OCI-M2 (cell line): ENCODE measurements around the gene EHD4.

ENCODE experiments used
- DNase-seq: peaks from one replicate; lab custom pipeline; 2025; ENCODE audit not compliant: unreplicated experiment; lab: John Stamatoyannopoulos, UW

Gene EHD4

DNA sequence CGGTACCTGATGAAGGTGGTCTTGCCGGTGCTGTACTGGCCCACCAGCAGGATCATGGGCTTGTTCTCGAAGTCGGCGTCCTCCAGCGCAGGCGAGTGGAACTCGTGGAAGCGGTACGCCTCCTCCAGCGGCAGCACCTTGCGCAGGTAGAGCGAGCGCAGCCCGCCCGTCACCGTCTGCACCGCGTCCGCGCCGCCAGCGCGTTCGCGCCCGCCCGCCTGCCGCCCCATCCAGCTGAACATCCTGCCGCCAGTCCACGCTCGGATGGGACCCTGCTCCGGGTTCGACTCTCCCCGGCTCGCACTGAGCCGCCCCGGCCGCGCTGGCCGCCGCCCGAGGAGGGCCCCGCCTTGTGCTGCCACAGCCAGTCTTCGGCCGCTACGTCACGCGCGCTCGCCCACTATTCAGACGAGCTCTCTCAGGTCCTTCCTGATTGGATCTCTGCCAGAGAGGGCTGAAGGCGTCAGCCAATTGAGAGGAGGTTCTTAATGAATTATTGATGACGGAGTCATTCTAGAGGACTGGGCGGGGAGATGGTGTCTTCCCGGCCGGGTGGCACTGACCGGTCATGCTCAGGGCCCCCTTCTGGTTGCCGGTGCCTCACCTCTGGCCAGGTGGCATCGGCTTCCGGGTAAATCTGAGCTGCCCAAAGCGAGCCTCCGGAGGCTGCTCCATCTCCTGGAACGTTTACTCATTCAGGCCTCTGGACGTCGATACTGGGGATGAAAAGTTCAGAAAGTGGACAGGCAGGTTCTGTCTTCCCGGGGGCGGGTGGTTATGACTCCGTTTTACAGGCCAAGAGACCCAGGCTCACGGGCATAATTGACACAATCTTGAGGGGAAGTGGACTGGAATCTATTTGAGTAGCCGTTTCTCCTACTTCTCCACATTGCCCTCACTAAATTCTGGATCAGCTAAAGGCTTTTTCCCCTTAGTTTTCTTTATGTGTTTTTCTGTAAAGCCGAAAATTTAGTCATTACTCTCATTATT, at the start of gene EHD4:
TSS of gene EHD4 (minus strand) at position 305 of the 990 bp plus-strand sequence. CDS start at position 242, 63 bp downstream.
- peak; percentile 73 for DNase-seq

DNA sequence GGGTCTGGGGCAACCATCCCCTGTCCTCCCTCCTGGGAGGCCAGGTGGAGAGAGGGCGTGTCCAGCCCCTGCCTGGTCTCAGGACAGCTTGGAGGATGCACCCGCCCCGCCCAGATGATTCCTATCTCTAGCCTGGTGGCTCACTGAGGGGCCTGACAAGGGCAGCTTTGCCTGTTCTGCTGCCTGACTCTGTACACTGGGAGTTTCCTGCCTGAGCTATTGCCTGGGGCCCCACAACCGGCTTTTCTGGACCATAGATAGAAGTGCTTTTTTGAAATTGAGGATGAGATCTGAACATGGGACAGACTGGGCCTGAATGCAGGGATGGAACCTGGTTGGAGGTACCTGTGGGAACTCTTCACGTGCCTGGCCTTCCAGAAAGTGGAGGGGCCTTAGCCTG, 49.2 kb upstream of the EHD4 start:
- no peak for DNase-seq

DNA sequence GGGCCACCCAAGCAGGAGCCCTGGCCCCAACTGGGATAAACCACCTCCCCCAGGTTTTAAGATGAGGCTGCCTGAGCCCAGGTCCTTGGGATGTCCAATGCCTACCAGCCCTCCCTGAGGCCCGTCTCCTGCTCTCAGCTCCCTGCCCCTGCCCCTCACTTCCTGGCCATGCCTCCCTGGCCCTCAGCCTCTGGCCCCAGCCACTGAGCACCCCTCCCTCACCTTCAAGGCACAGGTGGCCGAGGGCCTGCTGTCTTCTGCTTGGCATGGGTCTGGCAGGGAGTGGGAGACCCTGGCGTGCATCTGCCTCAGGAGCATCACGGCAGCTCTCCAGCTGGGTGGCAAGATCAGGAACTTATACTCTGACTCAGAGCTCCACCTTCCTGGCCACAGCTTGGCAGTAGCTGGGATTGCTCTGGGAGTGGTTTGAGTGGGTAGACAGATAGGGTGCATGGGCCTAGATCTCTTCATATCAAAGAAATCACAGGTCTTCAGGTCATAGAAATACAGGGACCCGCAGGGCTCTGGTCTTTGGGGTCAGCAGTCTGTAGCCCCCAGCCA, 48.4 kb upstream of the EHD4 start, which contains the start of gene PLA2G4E:
TSS of gene PLA2G4E (minus strand) at position 330 of the 561 bp plus-strand sequence. CDS start at position 318, 12 bp downstream.
- DNase-seq = no peak

DNA sequence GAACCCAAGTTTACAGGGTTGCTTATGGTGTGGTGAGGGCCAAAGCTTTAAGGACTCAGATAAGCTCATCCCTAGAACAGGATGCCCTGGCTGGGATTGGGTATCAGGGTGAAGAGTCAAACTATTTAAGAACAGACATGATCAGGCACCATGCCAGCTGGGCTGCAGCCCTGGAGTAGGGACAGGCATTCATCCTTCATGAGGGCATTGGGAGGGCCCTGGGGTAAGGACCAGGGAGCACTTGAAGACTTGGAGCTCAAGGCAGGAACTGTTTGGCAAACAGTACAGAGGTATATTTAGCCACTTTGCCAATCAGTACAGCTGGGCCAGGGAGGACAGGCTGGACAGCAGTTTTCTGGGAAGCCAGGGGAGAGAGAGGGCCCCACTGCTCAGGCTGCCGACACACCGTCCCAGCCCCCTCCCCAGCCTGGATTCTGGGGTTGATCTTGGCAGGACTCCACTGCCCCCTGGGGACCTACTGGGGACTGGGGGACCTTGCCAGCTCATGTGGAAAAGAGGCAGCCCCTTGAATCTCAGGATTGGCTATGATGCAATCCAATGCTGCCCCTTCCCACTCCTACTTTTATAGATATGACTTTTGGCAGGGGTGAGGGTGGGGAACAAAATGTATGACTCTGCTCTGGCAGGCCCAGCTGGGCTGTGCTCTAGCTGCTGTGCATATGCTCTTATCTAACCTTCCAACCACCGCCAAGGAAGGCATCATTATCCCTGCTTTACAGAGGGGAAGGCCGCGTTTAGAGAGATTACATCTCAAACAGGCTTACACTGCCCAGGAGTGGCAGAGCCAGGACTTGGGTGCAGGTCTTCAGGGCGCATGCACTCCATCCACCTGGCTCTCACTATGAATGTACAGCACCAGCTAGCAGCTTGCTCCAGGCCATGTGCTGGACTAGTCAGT, 46.2 kb upstream of the EHD4 start:
- DNase-seq = no peak

DNA sequence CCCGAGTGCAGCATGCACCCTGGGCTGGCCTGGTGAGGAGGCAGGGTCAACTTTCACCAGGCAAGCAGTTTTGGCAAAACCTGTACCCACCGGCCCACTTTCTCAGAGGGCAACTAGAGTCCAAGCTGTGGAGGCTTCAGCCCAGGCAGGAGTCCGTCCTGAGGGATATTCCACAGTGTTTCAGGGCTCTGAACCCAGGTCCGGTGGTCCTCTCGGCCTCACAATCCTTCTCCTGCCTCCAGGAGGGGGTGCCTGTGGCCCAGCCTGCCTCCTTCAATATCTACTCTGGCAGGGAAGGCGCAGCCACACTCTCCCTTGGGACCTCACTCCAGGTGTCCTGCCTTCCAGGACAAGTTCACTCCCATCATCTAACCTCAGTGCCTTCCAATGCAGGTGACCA, 44.6 kb upstream of the EHD4 start:
- DNase-seq = no peak

DNA sequence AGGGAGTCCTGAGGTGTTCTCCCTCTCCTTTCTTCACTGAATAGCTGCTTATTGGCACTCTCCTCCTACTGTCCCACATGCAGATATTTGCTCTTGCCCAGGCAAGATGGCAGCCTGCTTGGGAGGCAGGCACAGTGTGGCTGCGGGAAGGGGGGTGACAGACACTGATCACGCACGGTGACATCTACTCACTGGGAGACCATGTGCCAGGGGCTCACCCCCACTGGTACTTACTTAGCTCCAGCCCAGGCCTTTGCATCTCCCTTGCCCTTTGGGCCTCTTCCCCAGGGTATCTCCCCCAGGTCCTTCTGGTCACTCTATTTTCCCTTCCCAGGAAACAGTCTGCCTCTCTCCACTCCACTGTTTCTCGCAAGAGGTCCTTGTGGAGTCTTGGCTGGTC, 42.0 kb upstream of the EHD4 start:
- DNase-seq = no peak

DNA sequence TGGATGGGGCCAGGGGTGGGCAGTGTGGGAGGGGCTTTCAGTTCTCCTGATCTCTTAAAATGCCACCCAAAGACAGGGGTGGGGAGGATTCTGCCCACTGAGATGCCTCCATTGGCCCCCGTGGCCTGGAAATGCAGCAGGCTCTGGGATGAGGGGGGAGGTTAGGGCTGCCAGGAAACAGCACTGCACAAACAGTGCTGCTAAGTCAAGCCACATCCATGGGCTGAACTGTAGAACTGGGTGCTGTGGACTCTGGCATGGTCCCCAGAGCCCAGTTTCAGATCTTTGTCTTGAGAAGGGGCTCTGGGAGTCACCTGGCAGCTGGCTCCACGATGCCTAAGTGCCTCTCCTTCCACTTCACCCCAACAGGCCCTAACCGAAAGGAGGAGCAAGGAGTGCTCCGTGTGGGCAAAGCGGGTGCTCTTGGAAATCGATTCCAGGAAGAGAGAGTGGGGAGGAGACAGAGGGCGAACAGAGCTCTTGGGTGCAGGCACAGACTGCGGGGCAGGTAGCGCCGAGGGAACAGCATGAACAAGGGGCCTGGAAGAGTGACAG, 40.6 kb upstream of the EHD4 start:
- no peak for DNase-seq

DNA sequence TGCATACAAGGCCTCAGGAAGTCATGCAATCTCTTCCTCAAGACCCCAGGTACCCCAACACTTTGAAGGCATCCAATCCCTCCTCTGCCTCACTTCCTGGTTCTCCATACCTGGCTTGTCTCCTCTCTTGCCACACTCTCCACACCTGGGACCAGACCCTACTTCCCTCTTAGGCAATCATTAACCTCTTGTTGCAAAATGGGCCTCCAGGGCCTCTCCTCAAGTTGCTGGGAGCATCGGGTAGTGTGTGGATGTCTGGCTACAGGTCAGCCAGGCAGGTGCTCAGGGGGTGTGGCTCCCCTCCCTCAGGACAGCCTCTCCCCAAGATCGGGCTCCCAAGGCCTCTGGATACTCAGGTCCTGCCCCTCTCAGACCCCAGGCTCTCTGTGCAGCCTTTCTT, 39.9 kb upstream of the EHD4 start:
- no peak for DNase-seq

DNA sequence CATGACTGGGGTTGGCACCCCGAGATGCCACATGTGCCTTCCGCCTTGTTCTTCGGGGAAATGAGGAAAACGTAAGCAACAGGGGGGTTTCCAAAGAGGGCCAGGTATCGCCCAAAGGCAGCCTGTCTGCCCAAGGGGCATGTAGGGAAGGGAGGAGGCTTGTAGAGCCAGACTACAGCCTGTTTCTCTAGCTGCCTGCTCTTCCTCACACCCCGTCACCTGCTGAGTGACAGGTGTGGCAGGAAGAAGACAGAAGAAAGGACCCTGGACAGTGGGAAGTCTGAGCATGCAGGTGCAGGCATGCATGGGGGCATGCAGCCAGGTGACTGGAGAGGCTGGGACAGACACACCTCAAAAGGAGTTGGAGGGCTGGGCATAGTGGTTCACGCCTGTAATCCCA, 38.7 kb upstream of the EHD4 start:
- no peak for DNase-seq

DNA sequence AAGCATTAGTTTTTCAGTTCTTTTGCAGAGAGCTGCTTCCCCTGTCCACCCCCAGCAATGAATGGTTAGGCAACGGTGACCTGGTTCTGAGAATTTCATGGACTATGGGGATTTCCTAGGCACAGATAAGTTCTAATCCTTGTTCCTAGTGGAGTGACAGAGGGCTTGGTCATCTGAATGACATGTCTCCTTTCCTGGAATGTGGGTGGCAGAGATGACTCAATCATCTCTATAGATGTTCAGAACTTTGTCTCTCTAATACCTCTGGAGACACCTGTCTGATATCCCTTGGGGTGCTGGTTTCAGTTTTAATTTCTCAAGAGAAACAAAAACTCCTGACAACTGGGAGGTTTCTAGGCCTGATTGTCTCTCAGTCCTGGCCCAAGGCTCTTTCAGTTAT, 38.1 kb upstream of the EHD4 start:
- no peak for DNase-seq

DNA sequence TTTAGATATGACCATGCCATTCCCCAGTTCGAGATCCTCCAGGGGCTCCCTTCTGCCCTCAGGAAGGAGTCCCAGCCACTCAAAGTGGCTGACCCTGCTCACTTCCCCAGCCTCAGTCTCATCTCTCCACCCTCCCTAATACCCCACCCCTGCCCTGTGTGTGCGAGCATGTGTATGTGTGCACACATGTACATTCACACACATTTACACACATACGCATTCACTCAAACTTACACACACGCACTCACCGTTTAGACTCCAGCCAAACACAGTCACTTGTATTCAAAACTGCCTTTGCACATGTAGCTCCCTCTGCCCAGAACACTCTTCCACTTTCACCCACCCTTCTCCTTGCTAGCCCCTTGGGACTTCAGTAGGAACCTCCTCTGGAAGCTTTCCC, 37.1 kb upstream of the EHD4 start:
- DNase-seq = no peak

DNA sequence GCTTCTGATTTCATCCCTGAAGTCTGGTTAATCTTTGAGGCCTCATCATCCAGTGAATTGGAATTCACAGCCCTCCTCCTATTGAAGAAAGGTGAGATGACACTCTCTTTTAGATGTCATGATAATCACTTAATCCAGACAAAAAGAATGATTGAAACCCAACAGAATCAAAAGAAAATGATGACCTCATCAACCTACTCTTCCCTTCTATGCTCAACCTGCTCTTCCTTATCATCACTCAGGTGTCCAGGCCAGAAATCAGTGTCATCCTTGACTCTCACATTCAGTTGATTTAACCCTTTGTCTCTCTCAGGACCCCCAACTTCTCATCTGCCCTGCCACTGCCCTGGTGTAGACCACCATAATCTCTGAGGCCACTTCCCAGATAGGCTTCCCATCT, 36.7 kb upstream of the EHD4 start:
- DNase-seq = no peak

DNA sequence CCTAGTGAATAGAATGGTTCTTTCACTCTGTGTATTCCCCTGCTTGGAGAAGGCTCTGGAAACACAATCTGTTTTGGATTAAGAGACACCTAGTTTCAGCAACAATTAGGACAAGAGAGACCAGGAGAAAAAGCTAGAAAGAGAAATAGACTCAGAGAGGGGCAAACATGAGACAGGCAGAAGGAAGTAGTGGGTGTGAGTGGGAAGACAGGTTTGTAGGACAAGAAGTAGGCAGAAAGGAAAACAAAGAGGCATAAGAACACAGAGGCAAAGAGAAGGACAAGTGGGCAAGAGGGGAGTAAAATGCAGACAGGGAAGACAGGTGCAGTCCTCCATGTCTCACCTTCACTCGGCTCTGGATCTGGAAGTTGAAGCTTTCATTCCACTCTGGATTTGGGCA, 35.0 kb upstream of the EHD4 start:
- DNase-seq = no peak

DNA sequence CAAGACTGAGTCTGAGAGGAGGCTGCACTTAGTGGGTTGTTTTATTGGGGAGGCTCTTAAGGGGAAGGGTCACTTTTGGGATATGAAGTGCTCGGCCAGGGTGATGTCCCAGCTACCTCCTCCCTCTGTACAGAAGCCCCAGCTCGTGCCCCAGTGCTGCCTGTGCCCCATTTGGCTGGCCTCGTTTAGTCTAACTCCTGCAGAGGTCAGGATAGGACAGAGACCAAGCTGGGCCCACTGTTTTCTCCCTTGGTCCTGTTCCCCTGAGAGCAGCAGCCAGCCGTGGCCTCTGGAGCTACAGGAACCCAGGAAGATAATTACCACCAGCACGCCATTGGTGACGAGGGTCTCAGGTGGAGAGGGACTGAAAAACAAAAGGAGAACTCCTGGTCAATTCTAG, 30.0 kb upstream of the EHD4 start:
- DNase-seq = no peak

DNA sequence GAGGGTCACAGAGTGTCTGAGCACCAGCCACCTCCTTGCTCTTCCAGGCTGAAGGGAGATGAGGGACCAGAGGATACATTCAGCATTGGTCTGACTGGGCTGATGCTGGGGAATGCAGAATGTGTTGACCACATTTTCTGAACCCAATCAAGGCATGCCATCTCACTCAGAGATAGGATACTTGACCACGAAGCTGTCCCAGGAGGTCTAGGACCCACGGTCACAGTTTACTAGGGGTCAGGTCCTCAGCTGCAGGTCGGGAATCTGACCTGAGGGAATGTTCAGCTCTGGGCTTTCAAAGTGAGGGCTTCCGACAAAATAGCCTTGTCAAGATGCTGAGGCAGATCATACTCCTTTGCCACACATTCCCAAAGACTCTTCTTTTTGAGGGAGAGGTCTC, 28.9 kb upstream of the EHD4 start:
- no peak for DNase-seq

DNA sequence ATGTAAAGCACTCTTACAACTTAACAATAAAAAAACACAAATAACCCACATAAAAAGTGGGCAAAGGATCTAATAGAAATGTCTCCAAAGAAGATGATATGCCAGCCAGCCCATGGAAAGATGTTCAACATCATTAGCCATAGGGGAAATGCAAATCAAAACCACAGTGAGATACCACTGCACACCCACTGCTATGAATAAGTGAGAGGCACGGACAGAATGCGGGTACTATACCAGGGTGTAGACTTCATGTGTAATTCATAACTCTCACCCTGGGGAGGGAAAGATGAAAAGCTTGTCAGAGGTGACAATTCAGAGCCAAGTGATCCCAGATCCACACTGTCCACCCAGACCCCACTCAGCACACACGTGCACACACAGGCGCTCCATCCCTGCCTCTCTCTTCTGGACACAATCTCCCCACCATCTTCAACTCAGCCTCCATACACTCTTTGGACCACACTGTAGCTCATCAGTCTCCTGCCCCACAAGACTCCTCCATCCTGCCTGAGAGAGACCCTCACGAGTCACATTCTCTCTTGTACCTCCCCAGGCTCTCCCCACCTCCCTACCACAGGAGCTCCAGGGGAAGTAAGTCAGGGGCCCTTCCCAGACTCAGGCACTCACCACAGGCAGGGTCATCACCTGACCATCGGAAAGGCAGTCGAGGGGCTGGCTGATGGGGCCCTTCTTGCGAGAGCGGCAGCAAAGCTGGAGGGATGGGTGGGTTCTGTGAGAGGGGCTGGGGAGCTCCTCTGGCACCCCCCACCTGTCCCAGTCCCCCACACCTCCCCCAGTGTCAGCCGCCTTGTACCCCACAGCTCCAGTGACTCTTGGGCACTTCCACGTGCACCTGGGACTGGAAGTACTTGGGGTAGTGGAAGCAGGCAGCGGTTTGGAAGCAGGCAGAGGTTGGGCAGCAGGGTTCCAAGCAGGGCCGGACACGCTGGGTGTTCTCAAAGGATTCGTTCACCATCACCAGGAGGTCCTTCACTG, 27.2 kb upstream of the EHD4 start:
- DNase-seq = no peak

DNA sequence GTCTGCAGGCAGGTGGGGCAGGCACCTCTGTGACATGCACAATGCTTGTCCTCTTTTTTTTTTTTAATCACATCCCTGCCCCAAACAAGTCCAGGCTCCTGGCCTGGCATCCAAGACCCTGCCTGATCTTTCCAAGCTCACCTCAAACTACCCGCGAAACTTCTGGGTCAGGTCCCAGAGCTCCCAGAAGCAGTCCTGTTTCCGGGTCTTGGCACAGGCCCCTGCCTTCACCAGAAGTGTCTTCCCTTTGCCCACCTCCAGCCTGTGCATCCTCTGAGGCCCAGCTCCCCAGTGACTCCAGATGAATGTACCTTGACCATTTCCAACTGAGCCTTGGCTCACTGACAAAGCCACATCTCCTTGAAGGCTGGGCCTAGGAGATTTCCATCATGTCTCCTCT, 25.5 kb upstream of the EHD4 start:
- DNase-seq = no peak

DNA sequence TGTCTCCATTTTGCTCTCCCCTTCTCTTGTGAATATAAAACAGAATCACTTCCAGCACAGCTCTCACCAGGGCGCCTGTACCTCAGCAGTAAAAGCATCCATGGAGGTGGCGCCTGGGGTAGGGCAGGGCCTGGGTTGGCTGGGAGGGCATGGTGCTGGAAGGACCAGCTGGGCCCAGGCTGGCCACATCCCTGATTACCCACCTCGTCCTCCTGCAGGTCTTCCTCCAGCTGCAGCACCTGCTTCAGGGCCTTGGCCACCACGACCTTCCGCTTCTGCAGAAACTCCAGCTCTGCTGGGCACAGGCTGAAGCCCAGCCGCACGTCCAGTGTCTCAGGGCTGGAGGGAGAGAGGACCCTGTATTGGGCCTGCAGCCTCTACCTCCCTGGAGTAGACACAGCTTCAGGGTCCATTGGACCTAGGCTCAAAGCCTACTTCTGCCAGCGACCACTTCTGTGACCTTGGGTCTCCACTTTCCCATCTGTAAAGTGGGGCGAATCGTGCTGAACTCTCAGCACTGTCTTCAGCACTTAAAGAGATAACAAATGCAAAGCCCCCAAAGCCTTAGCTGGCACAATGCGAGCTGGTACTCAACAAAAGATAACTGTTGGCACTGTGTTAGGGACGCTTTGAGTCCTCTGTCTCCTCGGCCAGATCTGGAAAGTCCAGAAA, 24.7 kb upstream of the EHD4 start:
- DNase-seq = no peak

DNA sequence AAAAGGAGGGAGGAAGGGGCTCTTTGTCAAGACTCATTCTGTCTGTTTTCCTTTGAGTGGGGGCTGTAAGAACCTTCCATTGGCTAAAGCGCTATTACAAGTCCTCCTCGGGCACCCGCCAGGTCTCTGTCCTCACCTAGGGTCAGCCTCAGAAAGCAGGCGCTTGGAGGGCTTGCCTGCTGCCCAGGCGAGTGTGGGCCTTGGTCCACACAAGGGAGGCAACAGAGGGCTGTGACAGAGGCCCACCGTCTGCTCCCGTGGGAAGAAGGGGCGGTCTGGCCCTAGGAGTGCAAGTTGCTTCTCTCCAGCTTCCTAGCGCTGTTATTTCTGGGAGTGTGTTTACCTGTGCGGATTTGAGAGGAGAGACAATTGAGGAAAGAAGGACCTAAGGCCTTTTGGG, 24.0 kb upstream of the EHD4 start:
- no peak for DNase-seq
